Astrocyte of the cerebellum (primary cell): Measurements from ENCODE around the gene RARRES1.
A peak's percentile ranks its signal among the peaks of the same experiment; 100 is the strongest.

Experiments
- DNase-seq: peaks from one replicate; pipeline ENCODE4 v3.0.0-alpha.2; 2011; ENCODE audit warnings: low read depth
- H3K4me3 ChIP-seq: 2 replicates; pipeline ENCODE4 v1.5.1; 2011; ENCODE audit warnings: mild to moderate bottlenecking, low read depth, low read length, moderate library complexity
- in situ Hi-C: cut with HindIII; loops from 2 replicates; pipeline ENCODE4 v1.10.0; 2017; ENCODE audit warnings: low sequenced_read_pairs
- TF ChIP-seq, protein P1 (sequence below): IDR thresholded peaks from 2 replicates; pipeline ENCODE4 v1.5.1; 2012; ENCODE audit warnings: low read length, low read depth, moderate library complexity, mild to moderate bottlenecking; ENCODE audit errors: missing control alignments

The RARRES1 gene

DNA sequence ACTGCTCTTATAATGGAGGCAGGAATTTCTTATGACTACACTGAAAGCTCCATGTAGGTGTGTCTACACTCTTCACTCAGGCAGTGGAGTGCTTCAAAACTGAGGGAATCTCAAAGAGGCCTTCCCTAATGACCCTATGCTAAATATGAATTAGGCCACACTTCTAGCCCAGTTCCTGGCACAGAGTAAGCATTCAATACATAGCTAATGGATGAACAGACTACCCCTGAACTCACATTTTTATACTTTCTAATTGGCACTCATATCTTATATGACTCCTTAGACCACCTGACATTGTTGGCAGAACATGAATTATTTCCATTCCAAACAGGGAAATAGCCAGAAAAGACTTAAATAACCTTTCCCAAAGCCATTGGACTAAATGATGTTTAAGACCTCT, 3.4 kb downstream of the RARRES1 start:
- in situ Hi-C loops, result no loop called here
- no peak for DNase-seq
- TF ChIP-seq, protein P1, sequence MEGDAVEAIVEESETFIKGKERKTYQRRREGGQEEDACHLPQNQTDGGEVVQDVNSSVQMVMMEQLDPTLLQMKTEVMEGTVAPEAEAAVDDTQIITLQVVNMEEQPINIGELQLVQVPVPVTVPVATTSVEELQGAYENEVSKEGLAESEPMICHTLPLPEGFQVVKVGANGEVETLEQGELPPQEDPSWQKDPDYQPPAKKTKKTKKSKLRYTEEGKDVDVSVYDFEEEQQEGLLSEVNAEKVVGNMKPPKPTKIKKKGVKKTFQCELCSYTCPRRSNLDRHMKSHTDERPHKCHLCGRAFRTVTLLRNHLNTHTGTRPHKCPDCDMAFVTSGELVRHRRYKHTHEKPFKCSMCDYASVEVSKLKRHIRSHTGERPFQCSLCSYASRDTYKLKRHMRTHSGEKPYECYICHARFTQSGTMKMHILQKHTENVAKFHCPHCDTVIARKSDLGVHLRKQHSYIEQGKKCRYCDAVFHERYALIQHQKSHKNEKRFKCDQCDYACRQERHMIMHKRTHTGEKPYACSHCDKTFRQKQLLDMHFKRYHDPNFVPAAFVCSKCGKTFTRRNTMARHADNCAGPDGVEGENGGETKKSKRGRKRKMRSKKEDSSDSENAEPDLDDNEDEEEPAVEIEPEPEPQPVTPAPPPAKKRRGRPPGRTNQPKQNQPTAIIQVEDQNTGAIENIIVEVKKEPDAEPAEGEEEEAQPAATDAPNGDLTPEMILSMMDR, result no peak
- no peak overlapping the region for H3K4me3 ChIP-seq

DNA sequence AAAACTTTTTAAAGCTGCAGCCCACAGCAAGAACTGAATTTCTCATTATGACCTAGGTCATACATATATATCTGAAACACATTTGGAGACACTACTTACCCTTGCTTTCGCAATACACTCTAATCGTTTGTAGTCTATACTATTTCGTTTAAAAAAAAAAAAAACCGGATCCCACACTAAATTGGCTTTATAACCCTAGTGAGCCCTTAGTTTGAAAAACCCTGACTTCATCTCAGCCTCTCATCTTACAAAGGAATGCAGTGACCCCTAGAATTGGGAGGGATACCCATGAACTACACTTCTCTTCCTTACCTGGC, 4.2 kb downstream of the RARRES1 start:
- no peak overlapping the region for H3K4me3 ChIP-seq
- no peak for DNase-seq
- TF ChIP-seq, protein P1, result no peak
- in situ Hi-C loops, result no loop called here

DNA sequence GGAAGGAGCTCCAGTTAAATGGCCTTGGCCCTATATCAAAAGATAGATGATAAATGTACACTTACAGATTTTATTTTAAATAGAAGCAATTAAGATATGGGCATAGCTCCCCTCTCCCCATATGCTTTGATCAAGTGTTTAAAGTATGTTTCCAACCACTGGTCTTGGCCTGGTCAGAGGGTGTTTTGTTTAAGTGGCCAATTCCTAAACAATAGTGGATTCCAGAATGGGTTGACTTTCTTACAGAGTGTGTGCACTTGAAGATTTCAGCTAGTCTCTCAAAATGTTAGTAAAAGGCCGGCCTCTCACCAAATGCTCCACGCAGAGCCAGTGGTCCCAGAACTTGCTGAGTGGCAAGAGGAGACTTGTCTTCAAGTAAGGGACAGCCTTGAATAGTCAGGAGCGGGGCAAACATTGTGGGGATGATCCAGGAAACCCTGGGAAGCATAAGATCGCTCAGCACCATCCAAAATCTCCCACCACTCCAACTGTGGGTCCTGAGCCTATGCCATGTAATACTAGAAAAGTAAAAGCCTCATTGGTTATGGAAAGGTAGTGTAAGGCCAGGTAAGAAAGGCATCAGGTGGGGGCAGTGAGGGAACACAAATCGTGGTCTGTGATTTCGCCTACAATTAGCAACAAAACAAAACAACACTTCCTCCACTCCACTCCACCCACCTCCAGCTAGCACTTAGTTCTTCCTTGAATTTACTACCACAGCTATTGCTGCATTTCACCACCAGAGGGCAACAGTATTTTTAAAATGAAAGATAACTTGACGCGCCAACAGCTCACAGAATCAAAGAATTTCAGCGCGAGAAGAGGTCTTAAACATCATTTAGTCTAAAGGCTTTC, 4.8 kb downstream of the RARRES1 start:
- TF ChIP-seq, protein P1, result peak; percentile 74
- peak; percentile 74 for DNase-seq
- no peak overlapping the region for H3K4me3 ChIP-seq
- in situ Hi-C loops, result no loop called here

- no peak overlapping the region for H3K4me3 ChIP-seq
- TF ChIP-seq, protein P1, result no peak
- DNase-seq, result peak; percentile 98
- in situ Hi-C loops, result no loop called here
These were observed 6.8 kb downstream of the RARRES1 start for GRCh38 chr3:158725348-158726011.

GRCh38 chr3:158723991-158724390, 8.3 kb downstream of the RARRES1 start:
- in situ Hi-C loops, result no loop called here
- TF ChIP-seq, protein P1, result no peak
- no peak overlapping the region for H3K4me3 ChIP-seq
- DNase-seq, result no peak

DNA sequence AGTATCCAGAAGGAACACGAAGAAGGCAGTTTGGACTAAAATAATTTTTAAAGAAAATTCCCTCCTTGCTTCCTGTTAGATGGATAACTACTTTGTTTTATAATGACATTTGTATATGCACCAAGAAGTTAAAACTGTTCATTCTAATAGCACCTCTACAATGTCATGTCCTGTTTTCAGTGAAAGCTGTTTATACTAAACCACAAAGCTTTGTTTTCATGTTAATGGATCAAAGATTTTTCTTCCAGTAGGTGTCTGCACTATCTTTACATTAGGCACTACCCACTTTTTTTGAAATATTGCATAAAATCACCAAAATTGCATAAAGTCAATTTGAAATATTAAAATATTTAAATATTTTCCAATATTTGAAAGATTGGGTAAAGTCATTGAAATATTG, 10.1 kb downstream of the RARRES1 start:
- TF ChIP-seq, protein P1, result no peak
- in situ Hi-C loops, result no loop called here
- no peak for DNase-seq
- H3K4me3 ChIP-seq, result no peak overlapping the region
